Chondrocyte (in vitro differentiated cells): ENCODE results near the gene GGCX. TPM values are rescaled to one million over a fixed set of nuclear protein-coding genes. Genes with fewer than 3 reads are reported as not detected.

Experiments
- DNase-seq: peaks from one replicate; pipeline ENCODE4 v3.0.0; 2021; ENCODE audit warnings: mixed read lengths, low spot score
- H3K27ac Mint-ChIP-seq: one replicate; pipeline ENCODE4 v1.8.0; 2021; ENCODE audit warnings: mild to moderate bottlenecking, moderate library complexity, mixed read lengths; ENCODE audit not compliant: unreplicated experiment
- H3K27me3 Mint-ChIP-seq: 2 replicates; pipeline ENCODE4 v1.8.0; 2021; ENCODE audit warnings: low read depth, mixed read lengths
- H3K36me3 Mint-ChIP-seq: 2 replicates; pipeline ENCODE4 v1.8.0; 2021; ENCODE audit warnings: low read depth, mixed read lengths
- H3K4me1 Mint-ChIP-seq: 2 replicates; pipeline ENCODE4 v1.8.0; 2021; ENCODE audit warnings: low read depth, mild to moderate bottlenecking, mixed read lengths
- H3K4me3 Mint-ChIP-seq: one replicate; pipeline ENCODE4 v1.8.0; 2021; ENCODE audit warnings: mild to moderate bottlenecking, moderate library complexity, mixed read lengths; ENCODE audit not compliant: unreplicated experiment
- H3K9me3 Mint-ChIP-seq: 2 replicates; pipeline ENCODE4 v1.8.0; 2021; ENCODE audit warnings: low read depth, mixed read lengths
- long read RNA-seq: library from polyadenylated mRNA; stranded (forward); transcript quantifications from one replicate; pipeline ENCODE4 v2.0.0, GENCODE V29; 2021
- total RNA-seq: library from RNA; stranded (reverse); gene quantifications from 3 replicates; pipeline ENCODE4 v1.2.1, GENCODE V29; 2021
- TF ChIP-seq, protein P1 (sequence below): fragments of 200-600 bp; sonication (generic); IDR thresholded peaks from 2 replicates; pipeline ENCODE4 v1.5.0; 2021; ENCODE audit warnings: antibody characterized with exemption, mild to moderate bottlenecking, moderate library complexity

Gene GGCX
- 55.7 to 78.6 TPM (median 58.6 TPM) in 3 replicates for total RNA-seq
- long read RNA-seq, full-length matches to known transcripts, result 60 of 73 reads
- long read RNA-seq, partial matches to known transcripts, result 2 of 73 reads
- long read RNA-seq, other reads (novel, unspliced or antisense), result 11 of 73 reads

GRCh38 chr2:85561280-85562212 lies at the start of gene GGCX:
GGCX (minus strand) TSS chr2:85561493; CDS start chr2:85561428, 65 bp downstream.
- Mint-ChIP-seq H3K4me1 (peaks cover 26% of the 10 kb centered on the region), H3K36me3 (peaks cover 1% of the 10 kb centered on the region), H3K4me3 (peak within 1 kb of the TSS; percentile 92), H3K27ac (peak within 1 kb of the TSS; percentile 95), H3K9me3 (no peaks in the 10 kb centered on the region), H3K27me3 (no peaks in the 10 kb centered on the region)
- DNase-seq, result peak; percentile 97
- TF ChIP-seq, protein P1, sequence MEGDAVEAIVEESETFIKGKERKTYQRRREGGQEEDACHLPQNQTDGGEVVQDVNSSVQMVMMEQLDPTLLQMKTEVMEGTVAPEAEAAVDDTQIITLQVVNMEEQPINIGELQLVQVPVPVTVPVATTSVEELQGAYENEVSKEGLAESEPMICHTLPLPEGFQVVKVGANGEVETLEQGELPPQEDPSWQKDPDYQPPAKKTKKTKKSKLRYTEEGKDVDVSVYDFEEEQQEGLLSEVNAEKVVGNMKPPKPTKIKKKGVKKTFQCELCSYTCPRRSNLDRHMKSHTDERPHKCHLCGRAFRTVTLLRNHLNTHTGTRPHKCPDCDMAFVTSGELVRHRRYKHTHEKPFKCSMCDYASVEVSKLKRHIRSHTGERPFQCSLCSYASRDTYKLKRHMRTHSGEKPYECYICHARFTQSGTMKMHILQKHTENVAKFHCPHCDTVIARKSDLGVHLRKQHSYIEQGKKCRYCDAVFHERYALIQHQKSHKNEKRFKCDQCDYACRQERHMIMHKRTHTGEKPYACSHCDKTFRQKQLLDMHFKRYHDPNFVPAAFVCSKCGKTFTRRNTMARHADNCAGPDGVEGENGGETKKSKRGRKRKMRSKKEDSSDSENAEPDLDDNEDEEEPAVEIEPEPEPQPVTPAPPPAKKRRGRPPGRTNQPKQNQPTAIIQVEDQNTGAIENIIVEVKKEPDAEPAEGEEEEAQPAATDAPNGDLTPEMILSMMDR, result peak; percentile 68

GRCh38 chr2:85607268-85608215 lies 46.2 kb upstream of the GGCX start:
- DNase-seq, result no peak
- H3K36me3 Mint-ChIP-seq, result peaks cover 5% of the 10 kb centered on the region
- TF ChIP-seq, protein P1, result no peak
- no peaks in the 10 kb centered on the region for H3K27me3 Mint-ChIP-seq
- no peak overlapping the region for H3K4me3 Mint-ChIP-seq
- no peaks in the 10 kb centered on the region for H3K9me3 Mint-ChIP-seq
- H3K27ac Mint-ChIP-seq, result peak overlapping the region; percentile 74
- peaks cover 70% of the 10 kb centered on the region for H3K4me1 Mint-ChIP-seq

- H3K27ac Mint-ChIP-seq, result peak overlapping the region; percentile 89
- no peaks in the 10 kb centered on the region for H3K9me3 Mint-ChIP-seq
- peak overlapping the region; percentile 11 for H3K4me3 Mint-ChIP-seq
- H3K4me1 Mint-ChIP-seq, result peaks cover 75% of the 10 kb centered on the region
- no peaks in the 10 kb centered on the region for H3K27me3 Mint-ChIP-seq
- TF ChIP-seq, protein P1, result no peak
- H3K36me3 Mint-ChIP-seq, result peaks cover 5% of the 10 kb centered on the region
- DNase-seq, result no peak
Measured at GRCh38 chr2:85606116-85606455, 44.8 kb upstream of the GGCX start.

GRCh38 chr2:85605406-85606115 lies 44.3 kb upstream of the GGCX start:
- H3K27ac Mint-ChIP-seq, result peak overlapping the region; percentile 89
- DNase-seq, result no peak
- H3K4me3 Mint-ChIP-seq, result peak overlapping the region; percentile 11
- H3K4me1 Mint-ChIP-seq, result peaks cover 77% of the 10 kb centered on the region
- H3K27me3 Mint-ChIP-seq, result no peaks in the 10 kb centered on the region
- H3K9me3 Mint-ChIP-seq, result no peaks in the 10 kb centered on the region
- H3K36me3 Mint-ChIP-seq, result peaks cover 5% of the 10 kb centered on the region
- TF ChIP-seq, protein P1, result no peak
